A549 (cell line): ENCODE data around the gene ODAD3. TPM values are rescaled to one million over a fixed set of nuclear protein-coding genes. Genes with fewer than 3 reads are reported as not detected.

Source experiments
- ATAC-seq, 2 experiments: fragments of 200-7000 bp in 1 of 2; fragments of >200 bp in 1 of 2; cut with Nextera tagmentation in 1 of 2; cut with Tn5 transposase in 1 of 2; 3 replicates each; pipeline versions ENCODE4 v1.8.0 to v1.9.1; 2018 to 2020; ENCODE audit warnings: mild to moderate bottlenecking in 1 of 2, moderate library complexity in 1 of 2
- CTCF ChIA-PET: fragments of 300-600 bp; sonication (Branson Sonifier 250); formaldehyde crosslinking; extraction: SDS; loops from one replicate; lab custom pipeline; 2021; ENCODE audit warnings: antibody characterized with exemption, inconsistent platforms; lab: Yijun Ruan, JAX
- POLR2A ChIA-PET: fragments of 350-600 bp; formaldehyde crosslinking; extraction: SDS; loops from one replicate; lab custom pipeline; 2021; ENCODE audit warnings: antibody characterized with exemption, inconsistent platforms; lab: Yijun Ruan, JAX
- DNase-seq, 2 experiments: peaks; one replicate each; pipeline versions ENCODE4 v3.0.0 to v3.0.0-alpha.2; 2011 to 2016; ENCODE audit warnings: low read depth in 1 of 2, low spot score in 1 of 2
- FAIRE-seq: peaks from 2 replicates; lab custom pipeline; 2011; peaks lifted over from hg19 to GRCh38; lab: Jason Lieb, UNC
- H3K27ac ChIP-seq, 2 experiments: fragments of >200 bp; sonication (Bioruptor Twin); formaldehyde crosslinking; 3 replicates each; pipeline ENCODE4 v1.5.1; 2016 to 2017
- H3K4me1 ChIP-seq: fragments of >200 bp; sonication (Bioruptor Twin); formaldehyde crosslinking; 3 replicates; pipeline ENCODE4 v1.6.1; 2016
- H3K4me2 ChIP-seq: fragments of >200 bp; sonication (Bioruptor Twin); formaldehyde crosslinking; 3 replicates; pipeline ENCODE4 v1.6.1; 2016
- H3K4me3 ChIP-seq: fragments of >200 bp; sonication (Bioruptor Twin); formaldehyde crosslinking; 3 replicates; pipeline ENCODE4 v1.5.1; 2016
- H3K9me3 ChIP-seq: fragments of >200 bp; sonication (Bioruptor Twin); formaldehyde crosslinking; 3 replicates; pipeline ENCODE4 v1.6.1; 2016
- ATOH8 ChIP-seq: fragments of 250-450 bp; sonication (Bioruptor Pico); IDR thresholded peaks from 2 replicates; pipeline ENCODE4 v1.5.0; 2020; ENCODE audit warnings: low read depth, mild to moderate bottlenecking, moderate library complexity
- CBX2 ChIP-seq: fragments of 200-600 bp; sonication (generic); IDR thresholded peaks from 2 replicates; pipeline ENCODE4 v1.6.1; 2016; ENCODE audit warnings: low read depth, mild to moderate bottlenecking, borderline replicate concordance
- E2F6 ChIP-seq: IDR thresholded peaks from 2 replicates; pipeline ENCODE4 v1.6.1; 2012; ENCODE audit warnings: low read depth, borderline replicate concordance
- ESRRA ChIP-seq: fragments of 150-350 bp; IDR thresholded peaks from 2 replicates; pipeline ENCODE4 v1.6.1; 2014; ENCODE audit warnings: mild to moderate bottlenecking, low read length, borderline replicate concordance
- FOXS1 ChIP-seq: fragments of 250-450 bp; sonication (Bioruptor Pico); IDR thresholded peaks from 2 replicates; pipeline ENCODE4 v1.5.0; 2020; ENCODE audit warnings: mild to moderate bottlenecking, moderate library complexity
- GATA3 ChIP-seq: IDR thresholded peaks from 2 replicates; pipeline ENCODE4 v1.6.1; 2012; ENCODE audit warnings: borderline replicate concordance
- HOXA7 ChIP-seq: fragments of 250-450 bp; sonication (Bioruptor Pico); IDR thresholded peaks from 2 replicates; pipeline ENCODE4 v1.5.0; 2020; ENCODE audit warnings: mild to moderate bottlenecking, moderate library complexity
- HOXB13 ChIP-seq: fragments of 250-450 bp; sonication (Bioruptor Pico); IDR thresholded peaks from 2 replicates; pipeline ENCODE4 v1.5.0; 2020; ENCODE audit warnings: low read depth, mild to moderate bottlenecking, moderate library complexity
- KDM1A ChIP-seq: fragments of 200-600 bp; sonication (generic); IDR thresholded peaks from 2 replicates; pipeline ENCODE4 v1.6.1; 2016; ENCODE audit warnings: low read depth, mild to moderate bottlenecking
- MYC ChIP-seq: IDR thresholded peaks from 2 replicates; pipeline ENCODE4 v1.6.1; 2012; ENCODE audit warnings: mild to moderate bottlenecking, inconsistent platforms, low read length, improper control_type of control experiment, borderline replicate concordance
- NFE2L2 ChIP-seq: fragments of 150-350 bp; conservative IDR thresholded peaks from 2 replicates; pipeline ENCODE4 v1.6.1; 2014; ENCODE audit warnings: low read length
- NPAS2 ChIP-seq: fragments of 250-450 bp; sonication (Bioruptor Pico); IDR thresholded peaks from 2 replicates; pipeline ENCODE4 v1.8.0; 2022; ENCODE audit warnings: mild to moderate bottlenecking, moderate library complexity, borderline replicate concordance
- POLR2A ChIP-seq: IDR thresholded peaks from 2 replicates; pipeline ENCODE4 v1.6.1; 2012; ENCODE audit warnings: mild to moderate bottlenecking, low read length
- RCOR1 ChIP-seq: fragments of 150-350 bp; IDR thresholded peaks from 2 replicates; pipeline ENCODE4 v1.6.1; 2014; ENCODE audit warnings: antibody characterized with exemption, low read length, low read depth
- REST ChIP-seq: fragments of 200-600 bp; sonication (generic); IDR thresholded peaks from 2 replicates; pipeline ENCODE4 v1.6.1; 2016; ENCODE audit warnings: antibody characterized with exemption, mild to moderate bottlenecking, moderate library complexity
- SREBF2 ChIP-seq: fragments of 450-650 bp; IDR thresholded peaks from 2 replicates; pipeline ENCODE4 v1.6.1; 2014; ENCODE audit warnings: mild to moderate bottlenecking, moderate library complexity
- USF2 ChIP-seq: fragments of 450-650 bp; IDR thresholded peaks from 2 replicates; pipeline ENCODE4 v1.6.1; 2014; ENCODE audit warnings: antibody characterized with exemption
- WGBS: methylation state at CpG from one replicate; pipeline ENCODE4 v1.1.6; 2017; ENCODE audit errors: missing lambda C conversion rate; 5-methylcytosine and 5-hydroxymethylcytosine counted together
- polyA plus RNA-seq, 4 experiments: library from polyadenylated mRNA; depleted of rRNA in 3 of 4; stranded (reverse); fragments of >200 nt; fragmentation: RNase III in 1 of 4; extraction: RNeasy Plus Mini Kit Qiagen cat#74134 plus additional on column Dnase treatment in 1 of 4; gene quantifications; 2 replicates in 3 of 4; 3 replicates in 1 of 4; pipeline ENCODE4 v1.2.3, GENCODE V29; 2011 to 2017

The ODAD3 gene
- polyA plus RNA-seq, 2 of the 4 experiments (the other 2 are of a cell fraction): 0.70 to 0.99 TPM

- Histone ChIP-seq H3K27ac (no peak overlapping the region), H3K4me3 (no peak overlapping the region), H3K9me3 (peaks cover 3% of the 10 kb centered on the region; the same call in 1 of the 3 replicates), H3K4me2 (no peak overlapping the region), H3K4me1 (0 out of 3 replicates have a peak, but pooled peaks cover 2% of the 10 kb centered on the region)
- CTCF ChIA-PET: interaction anchor here (1.3 kb wide), 1 partner anchor 53 kb away, joined by 3 read pairs; no protein-coding TSS in a partner anchor
- FAIRE-seq (no peak), DNase-seq (no peak), ATAC-seq (no peak)
- POLR2A ChIA-PET: no interaction called here
- no peak for TF ChIP-seq REST
- WGBS: 69% methylated on average over 19 of the region's 19 CpGs
Measured at GRCh38 chr19:11387162-11388034, 47.5 kb downstream of the ODAD3 start.

GRCh38 chr19:11384778-11385129 lies 50.2 kb downstream of the ODAD3 start:
- POLR2A ChIA-PET: interaction anchor here (2.4 kb wide), 1 partner anchor 10 kb away, joined by 10 read pairs; no protein-coding TSS in a partner anchor
- TF ChIP-seq E2F6 (no peak), FOXS1 (CRISPR knock-in tag) (no peak), NFE2L2 (no peak), USF2 (no peak), HOXB13 (CRISPR knock-in tag) (no peak), SREBF2 (no peak), MYC (no peak), NPAS2 (CRISPR knock-in tag) (no peak), GATA3 (no peak), CBX2 (no peak), RCOR1 (no peak), ESRRA (no peak), POLR2A (no peak), HOXA7 (CRISPR knock-in tag) (no peak), KDM1A (no peak), ATOH8 (CRISPR knock-in tag) (no peak)
- Histone ChIP-seq H3K4me1 (peaks cover 9% of the 10 kb centered on the region), H3K4me3 (no peak overlapping the region), H3K27ac (no peak overlapping the region), H3K4me2 (no peak overlapping the region; the same call in 2 of the 3 replicates), H3K9me3 (no peaks in the 10 kb centered on the region)
- CTCF ChIA-PET: interaction anchor here (0.5 to 5.8 kb wide), 7 partner anchors 14 to 131 kb away, joined by 3 to 50 read pairs (median 3); partner anchors contain the start of gene RGL3
- no peak for ATAC-seq
- no peak for DNase-seq
- FAIRE-seq: no peak
- 84% methylated on average over 5 of the region's 5 CpGs for WGBS
